ENCODE results near the gene RITA1. TPM values are rescaled to one million over a fixed set of nuclear protein-coding genes. Genes with fewer than 3 reads are reported as not detected.

RITA1 gene
- total RNA-seq, 1 donor from 2014 or later = 18.2 TPM

DNA sequence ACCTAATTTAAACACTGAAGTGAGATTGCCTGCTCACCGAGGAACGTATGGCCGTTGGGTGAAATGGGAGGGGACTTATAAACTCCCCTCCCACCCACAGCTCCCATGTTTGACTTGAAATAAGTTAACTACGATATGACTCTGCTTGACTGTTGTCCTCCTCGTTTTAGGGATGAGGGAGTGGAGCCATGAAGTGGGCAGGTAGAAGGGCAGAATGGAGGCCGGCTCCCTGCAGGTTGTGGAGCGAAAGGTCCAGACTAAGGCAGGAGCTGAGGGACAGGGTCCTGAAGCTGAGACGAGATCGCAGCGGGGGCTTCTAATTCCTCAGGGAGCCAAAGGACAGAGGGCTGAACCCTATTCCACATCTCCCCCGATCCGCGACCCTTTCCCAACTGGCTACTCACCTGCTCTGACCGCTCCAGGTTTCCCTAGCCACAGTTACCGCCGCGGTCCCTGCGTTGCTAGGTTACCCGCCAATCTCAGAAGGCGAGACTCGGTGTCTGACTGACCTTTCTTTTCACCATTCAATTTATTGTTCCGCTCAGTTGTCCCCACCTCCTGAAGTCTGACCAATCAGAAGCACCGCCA, 35.2 kb downstream of the RITA1 start:
- CTCF ChIA-PET = interaction anchor here (1.2 to 3.3 kb wide), 4 partner anchors 9 to 23 kb away, joined by 5 to 23 read pairs (median 6); no protein-coding TSS in a partner anchor
- DNase-seq (no peak), ATAC-seq (ENCODE audit: low read depth) (no peak)
- intact Hi-C loops (cut with micrococcal nuclease) = loop anchor here (1.0 kb wide), 5 partner anchors 9 to 138 kb away; partner anchors contain the start of genes DDX54, PLBD2 and RITA1
- H3K4me3 Mint-ChIP-seq = peak overlapping the region; percentile 94
- POLR2A ChIA-PET = interaction anchor here (0.9 to 7.7 kb wide), 7 partner anchors 10 to 35 kb away, joined by 5 to 287 read pairs (median 54); partner anchors contain the start of genes DDX54 and RITA1
- no peaks in the 10 kb centered on the region for H3K9me3 Mint-ChIP-seq
- H3K4me1 Mint-ChIP-seq = peaks cover 45% of the 10 kb centered on the region
- H3K27me3 Mint-ChIP-seq = no peaks in the 10 kb centered on the region
- TF ChIP-seq, protein P1, sequence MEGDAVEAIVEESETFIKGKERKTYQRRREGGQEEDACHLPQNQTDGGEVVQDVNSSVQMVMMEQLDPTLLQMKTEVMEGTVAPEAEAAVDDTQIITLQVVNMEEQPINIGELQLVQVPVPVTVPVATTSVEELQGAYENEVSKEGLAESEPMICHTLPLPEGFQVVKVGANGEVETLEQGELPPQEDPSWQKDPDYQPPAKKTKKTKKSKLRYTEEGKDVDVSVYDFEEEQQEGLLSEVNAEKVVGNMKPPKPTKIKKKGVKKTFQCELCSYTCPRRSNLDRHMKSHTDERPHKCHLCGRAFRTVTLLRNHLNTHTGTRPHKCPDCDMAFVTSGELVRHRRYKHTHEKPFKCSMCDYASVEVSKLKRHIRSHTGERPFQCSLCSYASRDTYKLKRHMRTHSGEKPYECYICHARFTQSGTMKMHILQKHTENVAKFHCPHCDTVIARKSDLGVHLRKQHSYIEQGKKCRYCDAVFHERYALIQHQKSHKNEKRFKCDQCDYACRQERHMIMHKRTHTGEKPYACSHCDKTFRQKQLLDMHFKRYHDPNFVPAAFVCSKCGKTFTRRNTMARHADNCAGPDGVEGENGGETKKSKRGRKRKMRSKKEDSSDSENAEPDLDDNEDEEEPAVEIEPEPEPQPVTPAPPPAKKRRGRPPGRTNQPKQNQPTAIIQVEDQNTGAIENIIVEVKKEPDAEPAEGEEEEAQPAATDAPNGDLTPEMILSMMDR (IDR thresholded peaks at IDR 0.05) = no peak
- peak overlapping the region; percentile 94 for H3K27ac Mint-ChIP-seq
- H3K36me3 Mint-ChIP-seq (ENCODE audit: low read depth) = peaks cover 8% of the 10 kb centered on the region

DNA sequence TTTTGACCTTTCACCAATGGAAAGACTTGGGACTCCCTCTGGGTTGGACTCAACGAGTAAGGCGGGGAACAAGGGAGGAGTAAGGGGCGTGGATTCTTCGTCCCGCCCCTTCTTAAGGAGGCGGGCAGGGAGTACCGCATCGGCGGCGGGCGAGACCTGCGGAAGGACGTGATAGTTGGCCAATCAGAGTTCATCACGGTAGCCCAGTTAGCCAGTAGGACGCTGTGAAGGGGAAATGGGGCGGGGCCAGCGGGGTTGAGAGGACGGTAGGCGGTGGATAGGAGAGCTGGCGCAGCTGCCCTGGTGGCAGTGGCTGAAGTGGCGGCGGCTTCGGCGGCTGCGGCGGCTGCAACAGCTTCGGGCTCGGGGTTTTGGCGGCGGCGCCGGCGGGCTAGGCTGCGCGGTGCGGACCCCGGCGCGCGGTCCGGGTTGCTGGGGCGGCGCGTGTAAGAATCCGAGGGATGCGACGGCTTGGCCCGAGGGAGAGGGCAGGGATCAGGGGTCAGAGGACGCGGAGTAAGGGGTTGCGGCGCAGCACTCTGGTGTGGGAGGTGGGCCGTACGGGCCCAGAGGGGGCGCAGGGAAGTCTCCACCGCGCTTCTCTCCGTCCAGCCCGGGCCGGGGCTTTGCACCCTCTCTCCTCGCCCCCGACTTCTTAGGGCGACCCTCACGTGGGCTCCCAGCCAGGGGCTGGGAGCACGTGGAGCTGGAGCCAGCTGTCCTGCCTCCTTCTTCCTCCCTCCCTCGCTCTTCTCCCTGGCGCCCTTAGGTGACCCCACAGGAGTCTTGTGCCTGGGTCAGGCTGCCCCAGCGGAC, 35.9 kb downstream of the RITA1 start, which contains the start of gene TPCN1:
TPCN1 (plus strand) TSS at position 284 of the 816 bp plus-strand sequence. CDS start 5,389 bp downstream, outside the sequence.
- POLR2A ChIA-PET = interaction anchor here (0.8 to 7.7 kb wide), 11 partner anchors 11 to 803 kb away, joined by 3 to 287 read pairs (median 8); partner anchors contain the start of genes DDX54, PTPN11, RITA1 and SLC8B1
- intact Hi-C loops (cut with micrococcal nuclease) = loop anchor here (1.0 kb wide), 5 partner anchors 8 to 137 kb away; partner anchors contain the start of genes DDX54, PLBD2 and RITA1
- DNase-seq (peak; percentile 95), ATAC-seq (ENCODE audit: low read depth) (peak; percentile 91)
- peak within 1 kb of the TSS; percentile 94 for H3K27ac Mint-ChIP-seq
- peaks cover 45% of the 10 kb centered on the region for H3K4me1 Mint-ChIP-seq
- peaks cover 8% of the 10 kb centered on the region for H3K36me3 Mint-ChIP-seq (ENCODE audit: low read depth)
- no peaks in the 10 kb centered on the region for H3K9me3 Mint-ChIP-seq
- CTCF ChIA-PET = interaction anchor here (1.2 to 3.3 kb wide), 4 partner anchors 8 to 24 kb away, joined by 5 to 23 read pairs (median 6); no protein-coding TSS in a partner anchor
- TF ChIP-seq, protein P1 (IDR thresholded peaks at IDR 0.05) = no peak
- no peaks in the 10 kb centered on the region for H3K27me3 Mint-ChIP-seq
- peak within 1 kb of the TSS; percentile 94 for H3K4me3 Mint-ChIP-seq

DNA sequence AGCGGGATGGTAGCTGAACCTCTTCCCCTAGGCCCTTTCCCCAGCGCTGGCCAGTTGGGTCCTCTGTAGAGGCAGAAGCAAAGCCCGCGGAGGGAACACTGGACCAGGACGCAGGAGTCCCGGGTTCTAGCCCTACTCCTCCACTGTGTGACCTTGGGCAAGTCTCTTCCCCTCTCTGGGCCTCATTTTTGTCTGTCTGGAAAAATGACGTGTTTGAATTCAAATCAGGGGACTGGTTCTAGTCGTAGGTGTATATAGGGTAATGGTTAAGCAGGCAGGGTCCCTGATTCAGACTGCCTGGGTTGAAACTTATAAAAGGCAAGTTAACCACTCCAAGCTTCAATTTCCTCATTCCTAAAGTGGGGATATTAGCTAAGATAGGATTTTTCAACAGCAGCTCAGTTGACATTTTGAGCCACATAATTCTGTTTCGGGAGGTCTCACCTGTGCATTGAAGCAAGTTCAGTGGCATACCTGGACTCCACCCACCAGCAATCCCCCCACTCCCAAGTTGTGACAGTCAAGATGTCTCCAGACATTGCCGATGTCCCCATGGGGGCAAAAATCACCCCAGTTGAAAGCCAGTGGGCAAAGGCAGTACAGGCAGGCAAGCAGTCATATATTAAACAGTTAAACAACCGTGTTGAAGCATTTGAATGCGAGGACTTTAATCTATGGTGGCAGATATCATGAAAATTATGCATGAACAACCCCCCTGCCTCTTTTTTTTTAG, 36.6 kb downstream of the RITA1 start:
- TF ChIP-seq, protein P1 (IDR thresholded peaks at IDR 0.05) = no peak
- Mint-ChIP-seq H3K36me3 (ENCODE audit: low read depth) (peaks cover 14% of the 10 kb centered on the region), H3K4me3 (peak overlapping the region; percentile 94), H3K4me1 (peaks cover 43% of the 10 kb centered on the region), H3K27me3 (no peaks in the 10 kb centered on the region), H3K27ac (peak overlapping the region; percentile 94), H3K9me3 (no peaks in the 10 kb centered on the region)
- no peak for ATAC-seq (ENCODE audit: low read depth)
- intact Hi-C loops (cut with micrococcal nuclease) = loop anchor here (1.0 kb wide), 5 partner anchors 7 to 136 kb away; partner anchors contain the start of genes DDX54, PLBD2 and RITA1
- CTCF ChIA-PET = interaction anchor here (0.7 to 3.3 kb wide), 2 partner anchors 11 to 14 kb away, joined by 3 to 23 read pairs; no protein-coding TSS in a partner anchor
- DNase-seq = no peak
- POLR2A ChIA-PET = interaction anchor here (0.9 to 7.7 kb wide), 12 partner anchors 12 to 243 kb away, joined by 3 to 287 read pairs (median 8); partner anchors contain the start of genes DDX54, RITA1 and SLC8B1

DNA sequence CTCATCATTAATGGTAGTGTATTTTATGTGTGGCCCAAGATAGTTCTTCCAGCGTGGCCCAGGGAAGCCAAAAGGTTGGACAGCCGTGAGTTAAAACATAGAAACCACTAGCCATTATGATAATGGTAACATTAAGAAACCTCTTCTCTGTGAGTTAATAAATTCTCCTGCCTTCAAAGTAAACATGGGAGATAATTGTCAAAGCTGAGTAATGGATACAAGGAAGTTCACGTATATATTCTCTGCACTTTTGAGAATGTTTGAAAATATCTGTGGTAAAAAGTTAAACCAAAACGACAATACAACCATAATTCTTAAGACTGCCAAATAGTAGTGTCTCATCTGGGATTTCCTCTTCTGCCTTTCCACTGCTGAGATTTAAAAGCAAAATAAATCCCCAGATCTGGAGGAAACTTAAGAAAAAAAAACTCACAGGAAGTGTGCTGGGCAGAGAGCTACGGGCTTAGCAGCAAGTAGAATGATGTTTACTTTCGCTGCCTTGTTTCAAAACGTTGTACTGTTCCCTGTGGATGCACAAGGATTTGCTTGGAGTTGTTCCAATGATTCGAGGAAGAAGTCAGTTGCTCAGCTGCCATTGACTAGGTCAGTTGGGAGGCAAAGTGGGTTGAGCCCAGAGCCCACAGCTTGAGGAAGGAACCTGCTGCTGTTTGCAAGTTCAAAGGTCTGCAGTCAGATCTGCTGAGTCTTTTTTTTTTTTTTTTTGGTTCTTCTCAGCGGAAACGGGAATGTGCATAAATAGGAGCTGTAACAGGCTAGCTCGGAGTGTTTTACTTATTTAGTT, 37.4 kb downstream of the RITA1 start:
- CTCF ChIA-PET = interaction anchor here (0.7 to 3.3 kb wide), 2 partner anchors 10 to 15 kb away, joined by 3 to 23 read pairs; no protein-coding TSS in a partner anchor
- Mint-ChIP-seq H3K27me3 (no peaks in the 10 kb centered on the region), H3K36me3 (ENCODE audit: low read depth) (peaks cover 22% of the 10 kb centered on the region), H3K9me3 (no peaks in the 10 kb centered on the region), H3K4me3 (peak overlapping the region; percentile 94), H3K27ac (peak overlapping the region; percentile 94), H3K4me1 (peaks cover 42% of the 10 kb centered on the region)
- TF ChIP-seq, protein P1 (IDR thresholded peaks at IDR 0.05) = no peak
- intact Hi-C loops (cut with micrococcal nuclease) = no loop called here
- POLR2A ChIA-PET = interaction anchor here (0.5 to 7.7 kb wide), 16 partner anchors 12 to 708 kb away, joined by 3 to 287 read pairs (median 8); partner anchors contain the start of genes DDX54, RITA1 and SLC8B1
- DNase-seq (no peak), ATAC-seq (ENCODE audit: low read depth) (no peak)

Measured in activated B cell treated with CpG ODN at 0.5 μM for 24 hours (primary cell).